Measurements from ENCODE around the gene PACS1. TPM values are rescaled to one million over a fixed set of nuclear protein-coding genes. Genes with fewer than 3 reads are reported as not detected.
A peak's percentile ranks its signal among the peaks of the same experiment; 100 is the strongest.
"Not testable (repeated sequence)": the region's sequence is repeated elsewhere in the genome, so short reads cannot be mapped to it uniquely, and the experiment has no call there.

The PACS1 gene
- total RNA-seq, 2 experiments from 2014 or later: 76.3 to 78.3 TPM

DNA sequence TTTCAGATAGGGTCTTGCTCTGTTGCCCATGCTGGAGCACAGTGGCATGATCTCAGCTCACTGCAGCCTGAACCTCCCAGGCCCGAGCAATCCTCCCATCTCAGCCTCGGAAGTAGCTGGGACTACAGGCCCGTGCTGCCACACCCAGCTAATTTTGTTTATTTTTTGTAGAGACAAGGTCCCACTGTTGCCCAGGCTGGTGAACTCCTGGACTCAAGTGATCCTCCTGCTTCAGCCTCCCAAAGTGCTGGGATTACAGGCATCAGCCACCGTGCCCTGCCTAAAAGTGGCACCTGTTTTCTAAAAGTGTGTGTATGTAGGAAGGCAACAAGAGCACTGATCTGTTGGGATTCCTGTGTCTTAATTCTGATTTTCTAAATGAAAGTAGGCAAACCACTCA is 20.2 kb downstream of the PACS1 start:
- H3K4me3 Mint-ChIP-seq: no peak overlapping the region
- POLR2A ChIA-PET: no interaction called here

DNA sequence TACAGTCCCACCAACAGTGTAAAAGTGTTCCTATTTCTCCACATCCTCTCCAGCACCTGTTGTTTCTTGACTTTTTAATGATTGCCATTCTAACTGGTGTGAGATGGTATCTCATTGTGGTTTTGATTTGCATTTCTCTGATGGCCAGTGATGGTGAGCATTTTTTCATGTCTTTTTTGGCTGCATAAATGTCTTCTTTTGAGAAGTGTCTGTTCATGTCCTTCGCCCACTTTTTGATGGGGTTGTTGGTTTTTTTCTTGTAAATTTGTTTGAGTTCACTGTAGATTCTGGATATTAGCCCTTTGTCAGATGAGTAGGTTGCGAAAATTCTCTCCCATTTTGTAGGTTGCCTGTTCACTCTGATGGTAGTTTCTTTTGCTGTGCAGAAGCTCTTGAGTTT is 22.1 kb downstream of the PACS1 start:
- H3K9me3 Mint-ChIP-seq; intact Hi-C loops (cut with micrococcal nuclease); ATAC-seq; DNase-seq; H3K27ac Mint-ChIP-seq; POLR2A ChIA-PET; H3K27me3 Mint-ChIP-seq; CTCF ChIA-PET; H3K4me3 Mint-ChIP-seq: not testable (repeated sequence)
- Mint-ChIP-seq H3K4me1 (ENCODE audit: low read depth) (peaks cover 27% of the 10 kb centered on the region), H3K36me3 (ENCODE audit: low read depth) (peaks cover 22% of the 10 kb centered on the region)

More for the DNA sequence above, 20.2 kb downstream of the PACS1 start:
- no peak for ATAC-seq
- intact Hi-C loops (cut with micrococcal nuclease): no loop called here
- Mint-ChIP-seq H3K4me1 (ENCODE audit: low read depth) (peaks cover 36% of the 10 kb centered on the region), H3K27ac (no peak overlapping the region), H3K9me3 (peaks cover 2% of the 10 kb centered on the region), H3K36me3 (ENCODE audit: low read depth) (peaks cover 20% of the 10 kb centered on the region), H3K27me3 (no peaks in the 10 kb centered on the region)
- TF ChIP-seq, protein P1, sequence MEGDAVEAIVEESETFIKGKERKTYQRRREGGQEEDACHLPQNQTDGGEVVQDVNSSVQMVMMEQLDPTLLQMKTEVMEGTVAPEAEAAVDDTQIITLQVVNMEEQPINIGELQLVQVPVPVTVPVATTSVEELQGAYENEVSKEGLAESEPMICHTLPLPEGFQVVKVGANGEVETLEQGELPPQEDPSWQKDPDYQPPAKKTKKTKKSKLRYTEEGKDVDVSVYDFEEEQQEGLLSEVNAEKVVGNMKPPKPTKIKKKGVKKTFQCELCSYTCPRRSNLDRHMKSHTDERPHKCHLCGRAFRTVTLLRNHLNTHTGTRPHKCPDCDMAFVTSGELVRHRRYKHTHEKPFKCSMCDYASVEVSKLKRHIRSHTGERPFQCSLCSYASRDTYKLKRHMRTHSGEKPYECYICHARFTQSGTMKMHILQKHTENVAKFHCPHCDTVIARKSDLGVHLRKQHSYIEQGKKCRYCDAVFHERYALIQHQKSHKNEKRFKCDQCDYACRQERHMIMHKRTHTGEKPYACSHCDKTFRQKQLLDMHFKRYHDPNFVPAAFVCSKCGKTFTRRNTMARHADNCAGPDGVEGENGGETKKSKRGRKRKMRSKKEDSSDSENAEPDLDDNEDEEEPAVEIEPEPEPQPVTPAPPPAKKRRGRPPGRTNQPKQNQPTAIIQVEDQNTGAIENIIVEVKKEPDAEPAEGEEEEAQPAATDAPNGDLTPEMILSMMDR (IDR thresholded peaks at IDR 0.05): no peak
- no peak for DNase-seq
- CTCF ChIA-PET: interaction anchor here (2.0 kb wide), 1 partner anchor 9 kb away, joined by 5 read pairs; no protein-coding TSS in a partner anchor

DNA sequence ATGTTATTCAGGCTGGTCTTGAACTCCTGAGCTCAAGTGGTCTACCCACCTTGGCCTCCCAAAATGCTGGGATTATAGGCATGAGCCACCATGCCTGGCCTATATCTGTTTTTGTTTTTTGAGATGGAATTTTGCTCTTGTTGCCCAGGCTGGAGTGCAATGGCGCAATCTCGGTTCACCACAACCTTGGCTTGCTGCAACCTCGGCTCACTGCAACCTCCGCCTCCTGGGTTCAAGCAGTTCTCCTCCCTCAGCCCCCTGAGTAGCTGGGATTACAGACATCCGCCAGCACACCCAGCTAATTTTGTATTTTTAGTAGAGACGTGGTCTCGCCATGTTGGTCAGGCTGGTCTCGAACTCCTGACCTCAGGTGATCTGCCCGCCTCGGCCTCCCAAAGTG is 29.7 kb downstream of the PACS1 start:
- DNase-seq; ATAC-seq; H3K27ac Mint-ChIP-seq; intact Hi-C loops (cut with micrococcal nuclease); H3K9me3 Mint-ChIP-seq; H3K4me3 Mint-ChIP-seq; H3K27me3 Mint-ChIP-seq: not testable (repeated sequence)
- CTCF ChIA-PET: interaction anchor here (0.9 to 1.5 kb wide), 3 partner anchors 8 to 123 kb away, joined by 3 to 4 read pairs (median 3); no protein-coding TSS in a partner anchor
- H3K36me3 Mint-ChIP-seq (ENCODE audit: low read depth): peaks cover 21% of the 10 kb centered on the region
- peaks cover 57% of the 10 kb centered on the region for H3K4me1 Mint-ChIP-seq (ENCODE audit: low read depth)
- POLR2A ChIA-PET: interaction anchor here (0.9 to 1.3 kb wide), 4 partner anchors 9 to 40 kb away, joined by 3 to 4 read pairs (median 4); no protein-coding TSS in a partner anchor

DNA sequence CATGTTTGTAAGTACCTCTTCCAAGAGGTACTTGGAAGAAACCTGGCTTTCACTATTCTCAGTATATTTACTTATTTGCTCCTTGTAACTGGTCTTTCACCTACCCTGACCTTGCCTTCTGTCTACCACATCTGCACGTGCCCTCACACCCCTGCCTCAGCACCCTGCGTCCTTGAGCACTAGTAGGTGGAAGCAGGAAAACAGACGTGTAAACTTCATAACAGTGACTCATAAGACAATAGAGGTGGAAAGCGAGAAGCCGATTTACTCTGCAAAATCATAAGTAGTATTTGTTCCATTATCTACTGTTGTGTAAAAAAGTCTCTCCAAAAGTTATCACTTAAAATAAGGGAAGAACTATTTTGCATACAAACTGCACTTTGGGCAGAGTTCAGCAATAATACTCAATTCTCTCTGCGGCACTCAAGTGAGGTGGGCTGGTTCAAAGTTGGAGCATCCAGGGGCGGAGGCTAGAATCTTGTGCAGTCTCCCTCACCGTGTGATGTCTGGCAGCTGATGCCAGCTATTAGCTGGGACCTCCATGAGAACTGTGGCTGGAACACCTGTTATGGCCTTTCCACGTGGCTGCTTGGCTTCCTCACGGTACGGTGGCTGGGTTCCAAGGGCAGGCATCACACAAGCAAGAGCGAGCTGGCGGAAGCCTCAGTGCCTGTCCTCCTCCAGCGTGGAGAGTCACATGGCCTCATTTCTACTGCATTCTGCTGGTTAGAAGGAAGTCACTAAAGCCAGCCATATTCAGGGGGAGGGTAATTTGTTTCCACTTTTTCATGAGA is 30.4 kb downstream of the PACS1 start:
- ChIA-PET CTCF (interaction anchor here (0.9 to 1.5 kb wide), 3 partner anchors 13 to 122 kb away, joined by 3 to 4 read pairs (median 3); no protein-coding TSS in a partner anchor), POLR2A (interaction anchor here (1.0 to 2.2 kb wide), 5 partner anchors 15 to 60 kb away, joined by 3 to 10 read pairs (median 3); no protein-coding TSS in a partner anchor)
- TF ChIP-seq, protein P1 (IDR thresholded peaks at IDR 0.05): no peak
- Mint-ChIP-seq H3K36me3 (ENCODE audit: low read depth) (peaks cover 23% of the 10 kb centered on the region), H3K4me3 (peak overlapping the region; percentile 83), H3K27me3 (no peaks in the 10 kb centered on the region), H3K4me1 (ENCODE audit: low read depth) (peaks cover 65% of the 10 kb centered on the region), H3K9me3 (peaks cover 1% of the 10 kb centered on the region), H3K27ac (peak overlapping the region; percentile 98)
- ATAC-seq (peak; percentile 93), DNase-seq (peak; percentile 82)
- intact Hi-C loops (cut with micrococcal nuclease): no loop called here

DNA sequence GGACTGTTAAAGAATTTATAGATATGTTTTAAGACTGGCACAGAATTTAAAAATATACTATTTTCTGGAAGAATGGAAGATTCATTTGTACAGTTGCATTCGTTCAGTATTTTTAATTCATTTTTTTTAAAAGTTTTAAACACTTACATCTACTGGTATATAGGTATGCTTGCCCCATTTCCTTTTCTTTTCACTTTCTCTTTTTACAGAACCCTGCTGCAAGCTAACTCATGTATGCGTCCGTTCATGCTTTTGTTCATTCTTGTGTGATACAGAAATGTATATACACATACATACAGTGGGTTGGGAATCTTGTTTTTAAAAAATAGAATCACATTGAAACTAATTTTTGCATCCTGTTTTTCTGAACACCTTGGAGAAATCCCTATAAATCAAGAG is 31.0 kb downstream of the PACS1 start:
- TF ChIP-seq, protein P1 (IDR thresholded peaks at IDR 0.05): no peak
- H3K27ac Mint-ChIP-seq: peak overlapping the region; percentile 98
- ChIA-PET CTCF (interaction anchor here (0.9 to 1.5 kb wide), 3 partner anchors 13 to 35 kb away, joined by 3 to 5 read pairs (median 4); no protein-coding TSS in a partner anchor), POLR2A (interaction anchor here (0.7 to 2.2 kb wide), 7 partner anchors 14 to 59 kb away, joined by 3 to 10 read pairs (median 3); no protein-coding TSS in a partner anchor)
- H3K27me3 Mint-ChIP-seq: no peaks in the 10 kb centered on the region
- intact Hi-C loops (cut with micrococcal nuclease): no loop called here
- no peak for DNase-seq
- peaks cover 71% of the 10 kb centered on the region for H3K4me1 Mint-ChIP-seq (ENCODE audit: low read depth)
- H3K9me3 Mint-ChIP-seq: peaks cover 1% of the 10 kb centered on the region
- peaks cover 26% of the 10 kb centered on the region for H3K36me3 Mint-ChIP-seq (ENCODE audit: low read depth)
- H3K4me3 Mint-ChIP-seq: peak overlapping the region; percentile 83
- peak; percentile 54 for ATAC-seq

Measured in activated CD8-positive, alpha-beta T cell treated with anti-CD3 and anti-CD28 coated beads for 36 hours (primary cell).